Measurements from ENCODE around the gene AKAP6.

The AKAP6 gene

GRCh38 chr14:32510815-32511214, 181.7 kb downstream of the AKAP6 start:
- Histone ChIP-seq H3K4me3 (ENCODE audit: low read depth, low read length, poor library complexity, severe bottlenecking) (no peak overlapping the region), H3K4me2 (ENCODE audit: low read length) (no peak overlapping the region), H3K9me3 (ENCODE audit: low read length) (no peaks in the 10 kb centered on the region), H3K79me2 (ENCODE audit: insufficient read depth, low read length) (no peaks in the 10 kb centered on the region), H3K27ac (ENCODE audit: low read depth, low read length, poor library complexity, severe bottlenecking) (no peak overlapping the region), H3K27me3 (ENCODE audit: insufficient read depth, low read length) (no peaks in the 10 kb centered on the region), H3F3A (ENCODE audit: insufficient read depth, low read length) (no peaks in the 10 kb centered on the region), H2AFZ (ENCODE audit: low read length) (no peak overlapping the region), H3K9me2 (ENCODE audit: low read depth, low read length) (no peaks in the 10 kb centered on the region), H3K4me1 (ENCODE audit: insufficient read depth, low read length, severe bottlenecking) (no peaks in the 10 kb centered on the region), H4K20me1 (ENCODE audit: insufficient read depth, low read length) (no peaks in the 10 kb centered on the region), H3K9ac (ENCODE audit: low read length) (no peak overlapping the region), H3K36me3 (ENCODE audit: insufficient read depth, low read length) (no peaks in the 10 kb centered on the region)
- no peak for TF ChIP-seq EZH2 (IDR thresholded peaks at IDR 0.05; ENCODE audit: borderline replicate concordance, low read length)

- no peak for TF ChIP-seq EZH2 (IDR thresholded peaks at IDR 0.05; ENCODE audit: borderline replicate concordance, low read length)
- TF ChIP-seq CTCF (IDR thresholded peaks at IDR 0.05; ENCODE audit: low read length): no peak
- no peaks in the 10 kb centered on the region for H3F3A ChIP-seq (ENCODE audit: insufficient read depth, low read length)
- H4K20me1 ChIP-seq (ENCODE audit: insufficient read depth, low read length): no peaks in the 10 kb centered on the region
- no peaks in the 10 kb centered on the region for H3K9me3 ChIP-seq (ENCODE audit: low read length)
- no peaks in the 10 kb centered on the region for H3K36me3 ChIP-seq (ENCODE audit: insufficient read depth, low read length)
- no peaks in the 10 kb centered on the region for H3K27me3 ChIP-seq (ENCODE audit: insufficient read depth, low read length)
- H3K4me2 ChIP-seq (ENCODE audit: low read length): no peak overlapping the region
- H2AFZ ChIP-seq (ENCODE audit: low read length): no peak overlapping the region
- no peaks in the 10 kb centered on the region for H3K4me1 ChIP-seq (ENCODE audit: insufficient read depth, low read length, severe bottlenecking)
- H3K79me2 ChIP-seq (ENCODE audit: insufficient read depth, low read length): no peaks in the 10 kb centered on the region
- no peaks in the 10 kb centered on the region for H3K9me2 ChIP-seq (ENCODE audit: low read depth, low read length)
- no peak overlapping the region for H3K9ac ChIP-seq (ENCODE audit: low read length)
- no peak overlapping the region for H3K27ac ChIP-seq (ENCODE audit: low read depth, low read length, poor library complexity, severe bottlenecking)
- no peak overlapping the region for H3K4me3 ChIP-seq (ENCODE audit: low read depth, low read length, poor library complexity, severe bottlenecking)
Observed at GRCh38 chr14:32512348-32512747, 183.2 kb downstream of the AKAP6 start.

- no peak overlapping the region for H3K4me3 ChIP-seq (ENCODE audit: low read depth, low read length, poor library complexity, severe bottlenecking)
- H2AFZ ChIP-seq (ENCODE audit: low read length): no peak overlapping the region
- no peak for TF ChIP-seq CTCF (IDR thresholded peaks at IDR 0.05; ENCODE audit: low read length)
- TF ChIP-seq EZH2 (IDR thresholded peaks at IDR 0.05; ENCODE audit: borderline replicate concordance, low read length): no peak
- H3K36me3 ChIP-seq (ENCODE audit: insufficient read depth, low read length): no peaks in the 10 kb centered on the region
- H3K27ac ChIP-seq (ENCODE audit: low read depth, low read length, poor library complexity, severe bottlenecking): no peak overlapping the region
- H3K9me2 ChIP-seq (ENCODE audit: low read depth, low read length): no peaks in the 10 kb centered on the region
- no peak overlapping the region for H3K9ac ChIP-seq (ENCODE audit: low read length)
- no peaks in the 10 kb centered on the region for H3K27me3 ChIP-seq (ENCODE audit: insufficient read depth, low read length)
- no peaks in the 10 kb centered on the region for H3K4me1 ChIP-seq (ENCODE audit: insufficient read depth, low read length, severe bottlenecking)
- no peaks in the 10 kb centered on the region for H4K20me1 ChIP-seq (ENCODE audit: insufficient read depth, low read length)
- no peak overlapping the region for H3K4me2 ChIP-seq (ENCODE audit: low read length)
- no peaks in the 10 kb centered on the region for H3K9me3 ChIP-seq (ENCODE audit: low read length)
- no peaks in the 10 kb centered on the region for H3F3A ChIP-seq (ENCODE audit: insufficient read depth, low read length)
- H3K79me2 ChIP-seq (ENCODE audit: insufficient read depth, low read length): no peaks in the 10 kb centered on the region
Observed at GRCh38 chr14:32512813-32513212, 183.7 kb downstream of the AKAP6 start.

GRCh38 chr14:32513571-32514009, 184.5 kb downstream of the AKAP6 start:
- Histone ChIP-seq H3K9me2 (ENCODE audit: low read depth, low read length) (no peaks in the 10 kb centered on the region), H3K79me2 (ENCODE audit: insufficient read depth, low read length) (no peaks in the 10 kb centered on the region), H3F3A (ENCODE audit: insufficient read depth, low read length) (no peaks in the 10 kb centered on the region), H3K4me3 (ENCODE audit: low read depth, low read length, poor library complexity, severe bottlenecking) (no peak overlapping the region), H3K27me3 (ENCODE audit: insufficient read depth, low read length) (no peaks in the 10 kb centered on the region), H4K20me1 (ENCODE audit: insufficient read depth, low read length) (no peaks in the 10 kb centered on the region), H3K4me2 (ENCODE audit: low read length) (no peak overlapping the region), H3K36me3 (ENCODE audit: insufficient read depth, low read length) (no peaks in the 10 kb centered on the region), H3K27ac (ENCODE audit: low read depth, low read length, poor library complexity, severe bottlenecking) (no peak overlapping the region), H3K9me3 (ENCODE audit: low read length) (no peaks in the 10 kb centered on the region), H3K9ac (ENCODE audit: low read length) (no peak overlapping the region), H3K4me1 (ENCODE audit: insufficient read depth, low read length, severe bottlenecking) (no peaks in the 10 kb centered on the region), H2AFZ (ENCODE audit: low read length) (no peak overlapping the region)
- TF ChIP-seq EZH2 (IDR thresholded peaks at IDR 0.05; ENCODE audit: borderline replicate concordance, low read length): no peak
- TF ChIP-seq CTCF (IDR thresholded peaks at IDR 0.05; ENCODE audit: low read length): peak; percentile 42; the same call in 1 of the 2 replicates
